K562 (cell line): ENCODE measurements around the gene RPP21. TPM values are rescaled to one million over a fixed set of nuclear protein-coding genes. Genes with fewer than 3 reads are reported as not detected.

Experiments
- ATAC-seq: fragments of 200-7000 bp; cut with Tn5 transposase; 3 replicates; pipeline ENCODE4 v1.9.1; 2020; ENCODE audit warnings: moderate library complexity
- BruUV-seq: library from RNA; stranded (reverse); fragments of 400-500 nt; replicated peaks from 2 replicates; lab custom pipeline; 2021; lab: Mats Ljungman, UMichigan
- CTCF ChIA-PET: fragments of 300-600 bp; formaldehyde crosslinking; extraction: SDS; loops from one replicate; lab custom pipeline; 2021; ENCODE audit warnings: low intra/inter-chr PET ratio; lab: Yijun Ruan, JAX
- POLR2A ChIA-PET: fragments of 300-600, 350-650 bp; sonication (Branson Sonifier 250); formaldehyde crosslinking; extraction: SDS; loops from one replicate; lab custom pipeline; 2021; ENCODE audit warnings: antibody characterized with exemption, inconsistent platforms; lab: Yijun Ruan, JAX
- DNase-seq, 4 experiments: peaks; one replicate each; pipeline versions ENCODE4 v3.0.0 to v3.0.0-alpha.2; 2011 to 2018; ENCODE audit warnings: low spot score in 3 of 4, mixed read lengths in 3 of 4; ENCODE audit errors: extremely low read depth in 1 of 4
- FAIRE-seq: peaks from 2 replicates; lab custom pipeline; 2011; peaks lifted over from hg19 to GRCh38; lab: Jason Lieb, UNC
- H2AFZ ChIP-seq: 2 replicates; pipeline ENCODE4 v1.6.0; 2011; ENCODE audit warnings: low read depth, low read length, control low read depth, inconsistent platforms
- H3K27ac ChIP-seq: fragments of 200-600 bp; 3 replicates; pipeline ENCODE4 v1.8.0; 2011; ENCODE audit warnings: low read depth, mild to moderate bottlenecking, control low read depth, inconsistent platforms, low read length, moderate library complexity, mixed read lengths; ENCODE audit errors: extremely low read depth
- H3K27me3 ChIP-seq, 2 experiments: fragments of 300-600 bp in 1 of 2; 2 replicates in 1 of 2; 3 replicates in 1 of 2; pipeline versions ENCODE4 v1.6.0 to v1.8.0; 2011; ENCODE audit warnings: inconsistent platforms in 2 of 2, low read length in 2 of 2, mild to moderate bottlenecking in 1 of 2, mixed read lengths in 1 of 2, moderate library complexity in 1 of 2; ENCODE audit not compliant: control insufficient read depth in 2 of 2, insufficient read depth in 2 of 2
- H3K36me3 ChIP-seq: fragments of 300-600 bp; 3 replicates; pipeline ENCODE4 v1.8.0; 2011; ENCODE audit warnings: mild to moderate bottlenecking, low read length, inconsistent platforms; ENCODE audit not compliant: control insufficient read depth, insufficient read depth
- H3K4me1 ChIP-seq, 2 experiments: fragments of 200-600 bp in 1 of 2; replicated peaks in 1 of 2; 2 replicates in 1 of 2; 3 replicates in 1 of 2; pipeline versions ENCODE4 v1.5.1 to v1.8.0; 2011; ENCODE audit warnings: inconsistent platforms in 2 of 2, low read length in 2 of 2, mild to moderate bottlenecking in 1 of 2, mixed read lengths in 1 of 2, moderate library complexity in 1 of 2; ENCODE audit not compliant: control insufficient read depth in 2 of 2, insufficient read depth in 2 of 2
- H3K4me2 ChIP-seq: 2 replicates; pipeline ENCODE4 v1.6.1; 2011; ENCODE audit warnings: low read length, control low read depth, inconsistent platforms, mixed read lengths; ENCODE audit not compliant: insufficient read depth
- H3K4me3 ChIP-seq: fragments of 200-600 bp; sonication (generic), shearing (Covaris generic); 2 replicates; pipeline ENCODE4 v1.5.1; 2016; ENCODE audit warnings: control low read depth, inconsistent platforms
- H3K79me2 ChIP-seq: fragments of 200-600 bp; 3 replicates; pipeline ENCODE4 v1.8.0; 2011; ENCODE audit warnings: low read length, inconsistent platforms; ENCODE audit not compliant: control insufficient read depth, insufficient read depth
- H3K9ac ChIP-seq, 2 experiments: 2 replicates each; pipeline versions ENCODE4 v1.6.0 to v1.6.1; 2011; ENCODE audit warnings: low read depth in 2 of 2, low read length in 2 of 2, control low read depth in 1 of 2, inconsistent platforms in 1 of 2, mild to moderate bottlenecking in 1 of 2, mixed read lengths in 1 of 2; ENCODE audit not compliant: insufficient read depth in 1 of 2
- H3K9me1 ChIP-seq: one replicate; pipeline ENCODE4 v1.6.0; 2011; ENCODE audit warnings: inconsistent platforms, mild to moderate bottlenecking, low read length, moderate library complexity; ENCODE audit not compliant: control insufficient read depth, insufficient read depth
- H3K9me3 ChIP-seq: replicated peaks from 2 replicates; pipeline ENCODE4 v1.5.1; 2011; ENCODE audit warnings: low read depth, low read length, inconsistent platforms; ENCODE audit not compliant: control insufficient read depth, insufficient read depth
- H4K20me1 ChIP-seq: replicated peaks from 2 replicates; pipeline ENCODE4 v1.6.1; 2011; ENCODE audit warnings: low read length, inconsistent platforms, mixed read lengths; ENCODE audit not compliant: control insufficient read depth, insufficient read depth
- E4F1 ChIP-seq: fragments of 250-450 bp; sonication (Bioruptor Pico); IDR thresholded peaks from 2 replicates; pipeline ENCODE4 v1.5.0; 2021; ENCODE audit warnings: mild to moderate bottlenecking, borderline replicate concordance
- EHMT2 ChIP-seq: fragments of 450-650 bp; IDR thresholded peaks from 2 replicates; pipeline ENCODE4 v1.6.1; 2018; ENCODE audit warnings: antibody characterized with exemption
- MED1 ChIP-seq: sonication (generic); formaldehyde crosslinking; IDR thresholded peaks from 2 replicates; pipeline ENCODE4 v1.8.1; 2023; ENCODE audit warnings: missing genetic modification reagents, borderline replicate concordance
- MIER1 ChIP-seq: fragments of 450-650 bp; IDR thresholded peaks from 2 replicates; pipeline ENCODE4 v1.6.1; 2016; ENCODE audit warnings: antibody characterized with exemption, mild to moderate bottlenecking, low read depth
- PML ChIP-seq: IDR thresholded peaks from 2 replicates; pipeline ENCODE4 v1.6.1; 2012; ENCODE audit warnings: low read length, inconsistent platforms
- POLR2H ChIP-seq: IDR thresholded peaks from 2 replicates; pipeline ENCODE4 v1.6.1; 2016; ENCODE audit warnings: missing genetic modification characterization, low read depth, mild to moderate bottlenecking, control low read depth, missing compliant biosample characterization, moderate library complexity
- REST ChIP-seq, 2 experiments: fragments of 450-650 bp; formaldehyde crosslinking in 1 of 2; IDR thresholded peaks; 2 replicates each; pipeline versions ENCODE4 v1.4.0 to v1.6.1; 2014 to 2020; ENCODE audit warnings: mild to moderate bottlenecking in 2 of 2, borderline replicate concordance in 1 of 2, low read depth in 1 of 2
- SIN3A ChIP-seq, 2 experiments: fragments of 150-350 bp in 1 of 2; IDR thresholded peaks; 2 replicates each; pipeline ENCODE4 v1.6.1; 2011 to 2016; ENCODE audit warnings: borderline replicate concordance in 2 of 2, low read depth in 2 of 2, low read length in 2 of 2, mild to moderate bottlenecking in 2 of 2, moderate library complexity in 2 of 2; ENCODE audit not compliant: control insufficient read depth in 1 of 2
- ZFP1 ChIP-seq: fragments of 450-650 bp; formaldehyde crosslinking; IDR thresholded peaks from 2 replicates; pipeline ENCODE4 v1.4.0; 2020; ENCODE audit warnings: mild to moderate bottlenecking, mixed read lengths
- ZFPM2 ChIP-seq: fragments of 250-450 bp; sonication (Bioruptor Pico); IDR thresholded peaks from 2 replicates; pipeline ENCODE4 v1.5.1; 2022; ENCODE audit warnings: mild to moderate bottlenecking
- ZNF75A ChIP-seq: fragments of 450-650 bp; formaldehyde crosslinking; IDR thresholded peaks from 2 replicates; pipeline ENCODE4 v1.4.0; 2020; ENCODE audit warnings: mild to moderate bottlenecking
- WGBS: fragments of 100-300 bp; shearing (Covaris generic); methylation state at CpG from one replicate; pipeline ENCODE4 v1.1.6; 2016; ENCODE audit warnings: low coverage, mixed read lengths; ENCODE audit not compliant: insufficient coverage; ENCODE audit errors: missing lambda C conversion rate; 5-methylcytosine and 5-hydroxymethylcytosine counted together
- in situ Hi-C: fragments of 300-500 bp; cut with MboI; formaldehyde crosslinking; loops from 4 replicates; pipeline ENCODE4 v1.15.0; 2018; ENCODE audit warnings: inconsistent platforms, mixed read lengths
- intact Hi-C: fragments of 100-400 bp; cut with micrococcal nuclease; formaldehyde crosslinking; loops from 2 replicates; pipeline ENCODE4 v1.14.2; 2022
- polyA plus RNA-seq, 8 experiments: library from polyadenylated mRNA; depleted of rRNA in 4 of 8; stranded (reverse) in 5 of 8; unstranded in 3 of 8; fragments of >200 nt; fragmentation: Nextera tagmentation in 2 of 8; fragmentation: Illumina TruSeq in 1 of 8; extraction: Ambion mirVana in 2 of 8; extraction: Trizol in 1 of 8; gene quantifications; 2 replicates each; pipeline versions ENCODE4 v1.2.1 to v1.2.3, GENCODE V29; 2011 to 2014; ENCODE audit warnings: inconsistent platforms in 1 of 8, missing spikeins in 1 of 8
- total RNA-seq, 7 experiments: library from RNA; depleted of rRNA in 6 of 7; stranded (reverse); fragments of >200 nt in 6 of 7; fragmentation: Illumina TruSeq in 2 of 7; extraction: Trizol in 2 of 7; gene quantifications; 2 replicates each; pipeline versions ENCODE4 v1.2.1 to v1.2.3, GENCODE V29; 2011 to 2021; ENCODE audit warnings: low replicate concordance in 1 of 7

RPP21 gene
- total and polyA plus RNA-seq, 9 of the 15 experiments (the other 6 are each of a cell fraction or from before 2014, with no cell fraction given): 62.1 to 362 (median 166) TPM

- TF ChIP-seq ZFPM2 (CRISPR knock-in tag) (no peak), POLR2H (tag) (no peak), MIER1 (0 out of 2 replicates have a peak, but pooled peaks have one; percentile 22), E4F1 (no peak), PML (no peak), EHMT2 (peak; percentile 72), ZNF75A (CRISPR knock-in tag) (no peak), MED1 (CRISPR knock-in tag) (no peak), REST (IDR thresholded peaks at IDR 0.05; ENCODE audit: borderline replicate concordance) (peak; percentile 78), REST (CRISPR knock-in tag; IDR thresholded peaks at IDR 0.05; ENCODE audit: low read depth) (no peak), SIN3A (IDR thresholded peaks at IDR 0.05; ENCODE audit: borderline replicate concordance in 2 of 2, control insufficient read depth in 1 of 2, low read depth in 2 of 2, low read length in 2 of 2) (0 out of 4 replicates have a peak, but pooled peaks of 1 of the 2 experiments have one; percentile 14), ZFP1 (CRISPR knock-in tag) (no peak)
- ChIA-PET CTCF (no interaction called here), POLR2A (no interaction called here)
- peak; percentile 20 to 57 (median 36) for DNase-seq
- no TSS peak for BruUV-seq
- WGBS: 89% methylated on average over 3 of the region's 3 CpGs
- no peak overlapping the region for H3K27ac ChIP-seq
- ATAC-seq: no peak
- no peaks in the 10 kb centered on the region for H3K4me1 ChIP-seq
- H3K9ac ChIP-seq: no peak overlapping the region
- H3K9me1 ChIP-seq: no peaks in the 10 kb centered on the region
- intact Hi-C loops (no loop called here), in situ Hi-C loops (no loop called here)
- no peaks in the 10 kb centered on the region for H3K27me3 ChIP-seq
- H4K20me1 ChIP-seq: peaks cover 5% of the 10 kb centered on the region; the same call in 1 of the 2 replicates
- H3K79me2 ChIP-seq: peaks cover 87% of the 10 kb centered on the region
- H3K36me3 ChIP-seq: peaks cover 93% of the 10 kb centered on the region
- H3K9me3 ChIP-seq: no peaks in the 10 kb centered on the region
- no peak overlapping the region for H3K4me2 ChIP-seq
- no peak overlapping the region for H2AFZ ChIP-seq
- no peak overlapping the region for H3K4me3 ChIP-seq
- no peak for FAIRE-seq
Measured at GRCh38 chr6:30311101-30311500, 33.9 kb upstream of the RPP21 start.
